ENCODE results near the gene SLC22A23. TPM values are rescaled to one million over a fixed set of nuclear protein-coding genes. Genes with fewer than 3 reads are reported as not detected.
A peak's percentile ranks its signal among the peaks of the same experiment; 100 is the strongest.

The SLC22A23 gene
- total and polyA plus RNA-seq, 2 donors (not counting 1 experiment from before 2014, with no cell fraction given): 0.18 to 1.4 TPM

DNA sequence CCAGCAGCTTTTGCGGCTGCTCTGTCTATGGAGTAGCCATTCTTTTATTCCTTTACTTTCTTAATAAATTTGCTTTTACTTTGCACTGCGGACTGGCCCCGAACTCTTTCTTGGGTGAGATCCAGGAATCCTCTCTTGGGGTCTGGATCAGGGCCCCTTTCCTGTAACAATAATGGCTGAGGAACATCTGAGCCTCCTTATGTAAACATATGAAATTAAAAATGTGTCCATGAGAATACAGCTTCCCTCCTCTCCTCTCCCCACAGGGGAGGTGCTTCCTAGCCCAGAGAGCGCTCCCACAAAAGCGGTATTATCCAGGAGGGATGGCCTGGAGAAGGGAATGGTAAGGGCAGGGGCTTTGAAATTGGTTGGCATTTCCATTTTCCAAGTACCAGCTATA, 117.0 kb downstream of the SLC22A23 start:
- DNase-seq (no peak), ATAC-seq (ENCODE audit: low read depth) (no peak)
- no peak overlapping the region for H3K27ac Mint-ChIP-seq
- Histone ChIP-seq H3K27me3 (replicated peaks in 1 of 4; ENCODE audit: control extremely low read depth in 1 of 4, control insufficient read depth in 3 of 4, insufficient read depth in 4 of 4, low read length in 3 of 4) (no peaks in the 10 kb centered on the region), H3K36me3 (replicated peaks in 1 of 2; ENCODE audit: control extremely low read depth in 1 of 2, control insufficient read depth in 1 of 2, extremely low read depth in 1 of 2, insufficient read depth in 2 of 2, low read length in 1 of 2) (no peaks in the 10 kb centered on the region), H3K79me2 (ENCODE audit: control insufficient read depth, insufficient read depth, low read length) (no peaks in the 10 kb centered on the region), H2AFZ (ENCODE audit: insufficient read depth, low read depth, low read length, poor library complexity, severe bottlenecking) (no peak overlapping the region), H3K9me3 (ENCODE audit: control extremely low read depth in 1 of 3, control insufficient read depth in 2 of 3, insufficient read depth in 1 of 3, low read length in 2 of 3) (peaks cover 0 to 3% (median 0%) of the 10 kb centered on the region in 3 donors), H3K27ac (ENCODE audit: low read length in 2 of 2) (no peak overlapping the region), H3K9ac (ENCODE audit: low read length) (no peak overlapping the region), H4K20me1 (ENCODE audit: control insufficient read depth, insufficient read depth, low read length, poor library complexity, severe bottlenecking) (no peaks in the 10 kb centered on the region), H3K4me1 (ENCODE audit: control insufficient read depth in 2 of 2, insufficient read depth in 2 of 2, low read length in 2 of 2) (peaks cover 7 to 14% of the 10 kb centered on the region in 2 donors), H3K4me3 (ENCODE audit: control extremely low read depth in 1 of 5, extremely low read depth in 1 of 5, insufficient read depth in 1 of 5, low read depth in 2 of 5, low read length in 4 of 5) (no peak overlapping the region), H3K4me2 (replicated peaks; ENCODE audit: low read depth, low read length, poor library complexity, severe bottlenecking) (no peak overlapping the region)
- ChIA-PET CTCF (interaction anchor here (1.4 to 2.0 kb wide), 2 partner anchors 60 to 71 kb away, joined by 3 to 4 read pairs; no protein-coding TSS in a partner anchor), POLR2A (no interaction called here)
- no peak overlapping the region for H3K4me3 Mint-ChIP-seq
- H3K9me3 Mint-ChIP-seq (ENCODE audit: insufficient read depth): no peaks in the 10 kb centered on the region
- H3K27me3 Mint-ChIP-seq: peaks cover 15% of the 10 kb centered on the region
- TF ChIP-seq, protein P1, sequence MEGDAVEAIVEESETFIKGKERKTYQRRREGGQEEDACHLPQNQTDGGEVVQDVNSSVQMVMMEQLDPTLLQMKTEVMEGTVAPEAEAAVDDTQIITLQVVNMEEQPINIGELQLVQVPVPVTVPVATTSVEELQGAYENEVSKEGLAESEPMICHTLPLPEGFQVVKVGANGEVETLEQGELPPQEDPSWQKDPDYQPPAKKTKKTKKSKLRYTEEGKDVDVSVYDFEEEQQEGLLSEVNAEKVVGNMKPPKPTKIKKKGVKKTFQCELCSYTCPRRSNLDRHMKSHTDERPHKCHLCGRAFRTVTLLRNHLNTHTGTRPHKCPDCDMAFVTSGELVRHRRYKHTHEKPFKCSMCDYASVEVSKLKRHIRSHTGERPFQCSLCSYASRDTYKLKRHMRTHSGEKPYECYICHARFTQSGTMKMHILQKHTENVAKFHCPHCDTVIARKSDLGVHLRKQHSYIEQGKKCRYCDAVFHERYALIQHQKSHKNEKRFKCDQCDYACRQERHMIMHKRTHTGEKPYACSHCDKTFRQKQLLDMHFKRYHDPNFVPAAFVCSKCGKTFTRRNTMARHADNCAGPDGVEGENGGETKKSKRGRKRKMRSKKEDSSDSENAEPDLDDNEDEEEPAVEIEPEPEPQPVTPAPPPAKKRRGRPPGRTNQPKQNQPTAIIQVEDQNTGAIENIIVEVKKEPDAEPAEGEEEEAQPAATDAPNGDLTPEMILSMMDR (IDR thresholded peaks at IDR 0.05): no peak
- H3K4me1 Mint-ChIP-seq: peaks cover 15% of the 10 kb centered on the region
- intact Hi-C loops (cut with micrococcal nuclease): loop anchor here (10.0 kb wide), 1 partner anchor 45 kb away; no protein-coding TSS in a partner anchor
- WGBS (ENCODE audit: insufficient coverage): 100% methylated on average over 1 of the region's 5 CpGs

DNA sequence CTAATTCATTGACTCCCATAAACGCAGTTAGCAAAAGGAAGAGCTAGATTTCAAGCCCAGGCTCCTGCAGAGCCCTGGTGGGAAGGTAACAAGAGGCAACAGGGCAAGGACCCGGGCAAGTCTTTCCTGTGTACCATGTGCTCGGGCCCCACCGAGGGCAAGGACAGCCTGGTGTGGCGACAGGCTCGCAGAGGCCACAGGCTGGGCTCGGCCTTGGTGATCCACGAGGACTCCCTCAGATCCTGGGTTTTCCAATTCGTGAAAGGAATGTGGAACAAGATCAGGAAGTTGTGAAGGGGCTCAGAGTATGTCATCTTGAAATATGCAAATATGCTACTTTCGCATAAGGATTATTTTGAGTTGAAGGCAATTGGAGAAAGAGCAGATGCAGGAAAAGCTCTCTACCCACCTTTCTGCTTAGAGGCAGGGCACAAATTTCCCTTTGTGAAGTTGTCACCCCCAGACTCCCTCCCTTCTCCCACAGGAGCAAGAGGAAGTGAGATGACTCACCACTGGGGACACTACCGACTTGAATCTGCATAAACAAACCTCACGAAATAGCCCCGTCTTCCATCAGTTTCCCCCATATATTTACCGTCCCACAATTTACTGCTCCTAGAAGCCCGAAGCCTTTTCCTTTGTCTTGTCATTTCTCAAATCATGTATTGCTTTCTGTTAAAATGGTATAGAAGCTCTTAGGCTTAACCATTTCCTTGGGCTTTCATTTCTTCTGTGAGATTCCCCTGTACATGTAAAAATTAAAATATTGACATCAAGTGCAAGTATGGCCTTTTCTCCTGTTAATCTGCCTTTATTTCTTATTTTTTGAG, 119.1 kb downstream of the SLC22A23 start:
- Histone ChIP-seq H3K27me3 (replicated peaks in 1 of 4; ENCODE audit: control extremely low read depth in 1 of 4, control insufficient read depth in 3 of 4, insufficient read depth in 4 of 4, low read length in 3 of 4) (no peaks in the 10 kb centered on the region), H4K20me1 (ENCODE audit: control insufficient read depth, insufficient read depth, low read length, poor library complexity, severe bottlenecking) (no peaks in the 10 kb centered on the region), H3K27ac (ENCODE audit: low read length in 2 of 2) (no peak overlapping the region), H2AFZ (ENCODE audit: insufficient read depth, low read depth, low read length, poor library complexity, severe bottlenecking) (peak overlapping the region; percentile 47), H3K9me3 (ENCODE audit: control extremely low read depth in 1 of 3, control insufficient read depth in 2 of 3, insufficient read depth in 1 of 3, low read length in 2 of 3) (peaks cover 0 to 3% (median 0%) of the 10 kb centered on the region in 3 donors), H3K4me1 (ENCODE audit: control insufficient read depth in 2 of 2, insufficient read depth in 2 of 2, low read length in 2 of 2) (peaks cover 7 to 14% of the 10 kb centered on the region in 2 donors), H3K4me3 (ENCODE audit: control extremely low read depth in 1 of 5, extremely low read depth in 1 of 5, insufficient read depth in 1 of 5, low read depth in 2 of 5, low read length in 4 of 5) (peak overlapping the region in 1 of 5 experiments; percentile 17), H3K4me2 (replicated peaks; ENCODE audit: low read depth, low read length, poor library complexity, severe bottlenecking) (peak overlapping the region; percentile 48), H3K9ac (ENCODE audit: low read length) (no peak overlapping the region), H3K36me3 (replicated peaks in 1 of 2; ENCODE audit: control extremely low read depth in 1 of 2, control insufficient read depth in 1 of 2, extremely low read depth in 1 of 2, insufficient read depth in 2 of 2, low read length in 1 of 2) (no peaks in the 10 kb centered on the region), H3K79me2 (ENCODE audit: control insufficient read depth, insufficient read depth, low read length) (no peaks in the 10 kb centered on the region)
- intact Hi-C loops (cut with micrococcal nuclease): loop anchor here (10.0 kb wide), 1 partner anchor 47 kb away; no protein-coding TSS in a partner anchor
- POLR2A ChIA-PET: no interaction called here
- Mint-ChIP-seq H3K27me3 (peaks cover 26% of the 10 kb centered on the region), H3K27ac (no peak overlapping the region), H3K4me1 (peaks cover 12% of the 10 kb centered on the region), H3K9me3 (ENCODE audit: insufficient read depth) (no peaks in the 10 kb centered on the region), H3K4me3 (peak overlapping the region; percentile 61)
- whole genome bisulfite sequencing (ENCODE audit: insufficient coverage): 65% methylated on average over 11 of the region's 15 CpGs
- CTCF ChIA-PET: interaction anchor here (1.2 kb wide), 1 partner anchor 394 kb away, joined by 3 read pairs; no protein-coding TSS in a partner anchor
- TF ChIP-seq, protein P1 (IDR thresholded peaks at IDR 0.05): no peak
- no peak for TF ChIP-seq EZH2 (IDR thresholded peaks at IDR 0.05; ENCODE audit: borderline replicate concordance, insufficient read depth, low read depth, low read length, poor library complexity, severe bottlenecking)
- ATAC-seq (ENCODE audit: low read depth) (no peak), DNase-seq (peak; percentile 22)
